HCT116 (cell line): ENCODE results near the gene SNX10. TPM values are rescaled to one million over a fixed set of nuclear protein-coding genes. Genes with fewer than 3 reads are reported as not detected.
A peak's percentile ranks its signal among the peaks of the same experiment; 100 is the strongest.

Source experiments
- ATAC-seq: fragments of 200-7000 bp; cut with Tn5 transposase; 2 replicates; pipeline ENCODE4 v1.9.1; 2020; ENCODE audit warnings: mild to moderate bottlenecking, moderate library complexity
- BruUV-seq: library from RNA; stranded (reverse); fragments of 400-500 nt; replicated peaks from 2 replicates; lab custom pipeline; 2021; lab: Mats Ljungman, UMichigan
- CTCF ChIA-PET: fragments of 300-600 bp; sonication (Branson Sonifier 250); formaldehyde crosslinking; loops from one replicate; lab custom pipeline; 2021; ENCODE audit warnings: antibody characterized with exemption; lab: Charles Lee
- POLR2A ChIA-PET: fragments of 300-600, 350-600 bp; sonication (Branson Sonifier 250); formaldehyde crosslinking; loops from one replicate; lab custom pipeline; 2021; ENCODE audit warnings: antibody characterized with exemption; lab: Charles Lee
- RAD21 ChIA-PET, 2 experiments: fragments of 300-600 bp; sonication (Branson Sonifier 250); formaldehyde crosslinking; loops; one replicate each; lab custom pipeline; 2023; ENCODE audit warnings: low total read pairs in 2 of 2; ENCODE audit not compliant: uncharacterized antibody in 2 of 2, unreplicated experiment in 2 of 2, low non-redundant PET in 1 of 2; lab: Charles Lee
- DNase-seq: peaks from one replicate; pipeline ENCODE4 v3.0.0-alpha.2; 2010; ENCODE audit warnings: low read depth, low spot score
- H2AFZ ChIP-seq: fragments of 200-600 bp; shearing (Covaris generic), sonication (generic); 2 replicates; pipeline ENCODE4 v1.6.1; 2017; ENCODE audit warnings: low read depth, mixed run types, mixed read lengths, antibody characterized with exemption, low read length; ENCODE audit not compliant: poor library complexity, severe bottlenecking
- H3K27ac ChIP-seq: 2 replicates; pipeline ENCODE4 v1.5.1; 2012; ENCODE audit warnings: low read depth, low read length
- H3K27me3 ChIP-seq: fragments of 200-600 bp; sonication (generic); 2 replicates; pipeline ENCODE4 v1.6.1; 2016; ENCODE audit warnings: mixed run types, low read length, mixed read lengths; ENCODE audit not compliant: insufficient read depth
- H3K36me3 ChIP-seq, 2 experiments: fragments of 200-500 bp in 1 of 2; fragments of 200-600 bp in 1 of 2; sonication (Bioruptor generic) in 1 of 2; sonication (generic) in 1 of 2; 2 replicates each; pipeline versions ENCODE4 v1.5.1 to v1.6.1; 2014 to 2016; ENCODE audit warnings: low read length in 2 of 2, inconsistent platforms in 1 of 2, mixed read lengths in 1 of 2, mixed run types in 1 of 2; ENCODE audit not compliant: insufficient read depth in 2 of 2, control insufficient read depth in 1 of 2
- H3K4me1 ChIP-seq, 2 experiments: fragments of 200-600 bp in 1 of 2; sonication (generic) in 1 of 2; 2 replicates each; pipeline versions ENCODE4 v1.5.1 to v1.6.1; 2012 to 2017; ENCODE audit warnings: low read length in 2 of 2, inconsistent platforms in 1 of 2, mild to moderate bottlenecking in 1 of 2, mixed read lengths in 1 of 2, mixed run types in 1 of 2, moderate library complexity in 1 of 2; ENCODE audit not compliant: insufficient read depth in 2 of 2, control insufficient read depth in 1 of 2
- H3K4me2 ChIP-seq: fragments of 200-600 bp; sonication (generic); 2 replicates; pipeline ENCODE4 v1.6.1; 2017; ENCODE audit warnings: mixed run types, low read length, mixed read lengths
- H3K4me3 ChIP-seq, 2 experiments: fragments of 200-600 bp in 1 of 2; sonication (generic) in 1 of 2; replicated peaks in 1 of 2; 2 replicates each; pipeline ENCODE4 v1.5.1; 2011 to 2016; ENCODE audit warnings: low read length in 2 of 2, control low read depth in 1 of 2, low read depth in 1 of 2, mild to moderate bottlenecking in 1 of 2, mixed read lengths in 1 of 2, mixed run types in 1 of 2
- H3K79me2 ChIP-seq: fragments of 200-600 bp; sonication (generic); 2 replicates; pipeline ENCODE4 v1.6.1; 2017; ENCODE audit warnings: mild to moderate bottlenecking, mixed run types, low read length, moderate library complexity, mixed read lengths; ENCODE audit not compliant: insufficient read depth
- H3K9ac ChIP-seq: fragments of 200-600 bp; sonication (generic); 2 replicates; pipeline ENCODE4 v1.6.1; 2016; ENCODE audit warnings: low read length, mixed read lengths
- H3K9me2 ChIP-seq: fragments of 200-600 bp; sonication (generic), shearing (Covaris generic); 2 replicates; pipeline ENCODE4 v1.6.1; 2017; ENCODE audit warnings: mixed run types, mild to moderate bottlenecking, moderate library complexity; ENCODE audit not compliant: insufficient read depth
- H3K9me3 ChIP-seq, 2 experiments: fragments of 200-500 bp in 1 of 2; fragments of 200-600 bp in 1 of 2; sonication (Bioruptor generic) in 1 of 2; sonication (generic) in 1 of 2; 2 replicates each; pipeline ENCODE4 v1.6.1; 2014 to 2017; ENCODE audit warnings: low read length in 2 of 2, mixed read lengths in 2 of 2, inconsistent platforms in 1 of 2, low read depth in 1 of 2, mild to moderate bottlenecking in 1 of 2, mixed run types in 1 of 2, moderate library complexity in 1 of 2; ENCODE audit not compliant: control insufficient read depth in 1 of 2, insufficient read depth in 1 of 2
- H4K20me1 ChIP-seq: fragments of 200-600 bp; sonication (generic), shearing (Covaris generic); 2 replicates; pipeline ENCODE4 v1.6.1; 2017; ENCODE audit warnings: mixed run types, mild to moderate bottlenecking, moderate library complexity; ENCODE audit not compliant: insufficient read depth
- ATF3 ChIP-seq: IDR thresholded peaks from 2 replicates; pipeline ENCODE4 v1.6.1; 2012
- CBX3 ChIP-seq: IDR thresholded peaks from 2 replicates; pipeline ENCODE4 v1.6.1; 2012; ENCODE audit warnings: low read depth
- CEBPB ChIP-seq: IDR thresholded peaks from 2 replicates; pipeline ENCODE4 v1.6.1; 2012; ENCODE audit warnings: low read depth
- CTCF ChIP-seq, 3 experiments: fragments of 200-600 bp in 1 of 3; sonication (generic) in 1 of 3; IDR thresholded peaks in 2 of 3; conservative IDR thresholded peaks in 1 of 3; 2 replicates each; pipeline ENCODE4 v1.5.1; 2012 to 2017; ENCODE audit warnings: low read depth in 2 of 3, low read length in 2 of 3, antibody characterized with exemption in 1 of 3, borderline replicate concordance in 1 of 3, control low read depth in 1 of 3, mild to moderate bottlenecking in 1 of 3, mixed read lengths in 1 of 3, mixed run types in 1 of 3, moderate library complexity in 1 of 3; ENCODE audit not compliant: insufficient read depth in 1 of 3
- EGR1 ChIP-seq: IDR thresholded peaks from 2 replicates; pipeline ENCODE4 v1.6.1; 2012; ENCODE audit warnings: low read depth
- ELF1 ChIP-seq: IDR thresholded peaks from 2 replicates; pipeline ENCODE4 v1.6.1; 2012; ENCODE audit warnings: low read depth, borderline replicate concordance
- EZH2 ChIP-seq: fragments of 200-600 bp; sonication (generic); IDR thresholded peaks from 2 replicates; pipeline ENCODE4 v1.6.1; 2017; ENCODE audit warnings: antibody characterized with exemption, mixed run types
- EZH2phosphoT487 ChIP-seq: fragments of 200-600 bp; IDR thresholded peaks from 2 replicates; pipeline ENCODE4 v1.6.1; 2018; ENCODE audit warnings: antibody characterized with exemption, borderline replicate concordance
- FOSL1 ChIP-seq: IDR thresholded peaks from 2 replicates; pipeline ENCODE4 v1.6.1; 2012; ENCODE audit warnings: low read depth
- JUND ChIP-seq: IDR thresholded peaks from 2 replicates; pipeline ENCODE4 v1.6.1; 2012
- MAX ChIP-seq: IDR thresholded peaks from 2 replicates; pipeline ENCODE4 v1.6.1; 2012
- POLR2AphosphoS5 ChIP-seq: IDR thresholded peaks from 2 replicates; pipeline ENCODE4 v1.6.1; 2011; ENCODE audit warnings: mild to moderate bottlenecking, low read depth, low read length, moderate library complexity
- RAD21 ChIP-seq: IDR thresholded peaks from 2 replicates; pipeline ENCODE4 v1.6.1; 2012; ENCODE audit warnings: low read depth, mild to moderate bottlenecking
- SIN3A ChIP-seq: IDR thresholded peaks from 2 replicates; pipeline ENCODE4 v1.6.1; 2012; ENCODE audit warnings: low read depth
- SP1 ChIP-seq: IDR thresholded peaks from 2 replicates; pipeline ENCODE4 v1.6.1; 2012; ENCODE audit warnings: low read depth
- TCF7L2 ChIP-seq: IDR thresholded peaks from 2 replicates; pipeline ENCODE4 v1.7.0; 2011; ENCODE audit warnings: borderline replicate concordance, inconsistent platforms; ENCODE audit not compliant: insufficient read depth, insufficient read length; ENCODE audit errors: extremely low read depth
- intact Hi-C: fragments of 100-400 bp; cut with micrococcal nuclease; formaldehyde crosslinking; loops from 2 replicates; pipeline ENCODE4 v1.10.0; 2022
- total RNA-seq: library from RNA; stranded (reverse); gene quantifications from one replicate; pipeline ENCODE4 v1.2.1, GENCODE V29; 2021; ENCODE audit not compliant: unreplicated experiment
- TF ChIP-seq, protein P1 (sequence below): IDR thresholded peaks from 2 replicates; pipeline ENCODE4 v1.6.1; 2011; ENCODE audit warnings: mild to moderate bottlenecking, low read length, moderate library complexity; ENCODE audit not compliant: insufficient replicate concordance; ENCODE audit errors: extremely low read depth

SNX10 gene
- total RNA-seq, 1 experiment from 2014 or later: 26.9 TPM

DNA sequence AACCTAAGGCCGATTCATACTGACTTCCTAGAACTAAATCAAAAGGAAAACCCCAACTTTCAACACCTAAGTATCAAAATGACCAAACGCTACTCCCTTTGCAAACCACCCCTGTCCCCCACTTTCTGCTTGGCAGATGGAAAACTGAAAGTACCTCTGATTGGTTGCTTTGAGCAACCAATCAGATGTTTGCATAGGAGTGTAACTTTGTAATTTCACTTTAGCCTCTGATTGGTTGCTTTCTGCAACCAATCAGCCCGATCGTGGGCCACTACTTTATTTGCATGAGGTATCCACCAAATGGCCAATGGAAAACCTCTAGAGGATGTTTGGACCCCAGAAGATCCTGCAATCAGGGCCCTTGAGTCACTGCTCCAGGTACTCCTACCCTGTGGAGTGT is 12.3 kb upstream of the SNX10 start:
- ChIA-PET CTCF (interaction anchor here (1.0 kb wide), 1 partner anchor 86 kb away, joined by 5 read pairs; no protein-coding TSS in a partner anchor), RAD21 (no interaction called here), POLR2A (no interaction called here)
- no peak overlapping the region for H3K9ac ChIP-seq
- no TSS peak for BruUV-seq
- TF ChIP-seq FOSL1 (no peak), MAX (no peak), CTCF (IDR thresholded peaks at IDR 0.05 in 2 of 3, conservative IDR thresholded peaks at IDR 0.05 in 1 of 3; ENCODE audit: borderline replicate concordance in 1 of 3, insufficient read depth in 1 of 3, low read depth in 2 of 3, low read length in 2 of 3) (no peak), ATF3 (no peak), CBX3 (no peak), SIN3A (no peak), CEBPB (no peak), TCF7L2 (no peak), ELF1 (no peak), RAD21 (no peak), SP1 (no peak), JUND (no peak), POLR2AphosphoS5 (no peak), EZH2 (no peak), EZH2phosphoT487 (no peak), EGR1 (no peak)
- TF ChIP-seq, protein P1, sequence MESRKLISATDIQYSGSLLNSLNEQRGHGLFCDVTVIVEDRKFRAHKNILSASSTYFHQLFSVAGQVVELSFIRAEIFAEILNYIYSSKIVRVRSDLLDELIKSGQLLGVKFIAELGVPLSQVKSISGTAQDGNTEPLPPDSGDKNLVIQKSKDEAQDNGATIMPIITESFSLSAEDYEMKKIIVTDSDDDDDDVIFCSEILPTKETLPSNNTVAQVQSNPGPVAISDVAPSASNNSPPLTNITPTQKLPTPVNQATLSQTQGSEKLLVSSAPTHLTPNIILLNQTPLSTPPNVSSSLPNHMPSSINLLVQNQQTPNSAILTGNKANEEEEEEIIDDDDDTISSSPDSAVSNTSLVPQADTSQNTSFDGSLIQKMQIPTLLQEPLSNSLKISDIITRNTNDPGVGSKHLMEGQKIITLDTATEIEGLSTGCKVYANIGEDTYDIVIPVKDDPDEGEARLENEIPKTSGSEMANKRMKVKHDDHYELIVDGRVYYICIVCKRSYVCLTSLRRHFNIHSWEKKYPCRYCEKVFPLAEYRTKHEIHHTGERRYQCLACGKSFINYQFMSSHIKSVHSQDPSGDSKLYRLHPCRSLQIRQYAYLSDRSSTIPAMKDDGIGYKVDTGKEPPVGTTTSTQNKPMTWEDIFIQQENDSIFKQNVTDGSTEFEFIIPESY: no peak
- no peak overlapping the region for H2AFZ ChIP-seq
- peak; percentile 49 for ATAC-seq
- no peak overlapping the region for H3K4me2 ChIP-seq
- H3K36me3 ChIP-seq: no peaks in the 10 kb centered on the region
- no peaks in the 10 kb centered on the region for H3K9me2 ChIP-seq
- DNase-seq: no peak
- no peaks in the 10 kb centered on the region for H3K9me3 ChIP-seq
- H3K27me3 ChIP-seq: no peaks in the 10 kb centered on the region
- H3K79me2 ChIP-seq: no peaks in the 10 kb centered on the region
- no peak overlapping the region for H3K4me3 ChIP-seq
- no peaks in the 10 kb centered on the region for H3K4me1 ChIP-seq
- no peaks in the 10 kb centered on the region for H4K20me1 ChIP-seq
- intact Hi-C loops: loop anchor here (1.0 to 10.0 kb wide), 3 partner anchors 75 to 385 kb away; partner anchors contain the start of genes CBX3 and HNRNPA2B1
- H3K27ac ChIP-seq: no peak overlapping the region
